Neural progenitor cell (in vitro differentiated cells): ENCODE data around the gene LRRC15. TPM values are rescaled to one million over a fixed set of nuclear protein-coding genes. Genes with fewer than 3 reads are reported as not detected.

Experiments used
- DNase-seq: peaks from one replicate; pipeline ENCODE4 v3.0.0-alpha.2; 2016; ENCODE audit warnings: low spot score
- H2AFZ ChIP-seq: fragments of 200-600 bp; sonication (generic); replicated peaks from 2 replicates; pipeline ENCODE4 v1.6.1; 2016; ENCODE audit warnings: antibody characterized with exemption
- H3F3A ChIP-seq: fragments of 200-600 bp; sonication (generic); 2 replicates; pipeline ENCODE4 v1.6.1; 2016; ENCODE audit warnings: antibody characterized with exemption, low read depth
- H3K27ac ChIP-seq: fragments of 200-600 bp; sonication (generic); 2 replicates; pipeline ENCODE4 v1.5.1; 2016; ENCODE audit warnings: mild to moderate bottlenecking
- H3K27me3 ChIP-seq: fragments of 200-600 bp; sonication (generic); 2 replicates; pipeline ENCODE4 v1.6.1; 2016; ENCODE audit warnings: mild to moderate bottlenecking, moderate library complexity
- H3K36me3 ChIP-seq: fragments of 200-600 bp; sonication (generic); 2 replicates; pipeline ENCODE4 v1.5.1; 2016
- H3K4me1 ChIP-seq: fragments of 200-600 bp; sonication (generic); 2 replicates; pipeline ENCODE4 v1.6.1; 2016; ENCODE audit warnings: mixed run types
- H3K4me2 ChIP-seq: fragments of 200-600 bp; sonication (generic); 2 replicates; pipeline ENCODE4 v1.6.1; 2016
- H3K4me3 ChIP-seq: fragments of 200-600 bp; sonication (generic); 2 replicates; pipeline ENCODE4 v1.5.1; 2016
- H3K79me2 ChIP-seq: fragments of 200-600 bp; sonication (generic); 2 replicates; pipeline ENCODE4 v1.6.1; 2016; ENCODE audit warnings: low read depth
- H3K9ac ChIP-seq: fragments of 200-600 bp; sonication (generic); 2 replicates; pipeline ENCODE4 v1.6.1; 2016
- H3K9me3 ChIP-seq: fragments of 200-600 bp; sonication (generic); 2 replicates; pipeline ENCODE4 v1.5.1; 2016; ENCODE audit warnings: low read depth
- H4K20me1 ChIP-seq: fragments of 200-600 bp; sonication (generic); 2 replicates; pipeline ENCODE4 v1.6.1; 2016; ENCODE audit warnings: low read depth
- H3K27ac Mint-ChIP-seq: 3 replicates; pipeline ENCODE4 v1.8.0; 2021; ENCODE audit warnings: mixed read lengths
- H3K27me3 Mint-ChIP-seq: 2 replicates; pipeline ENCODE4 v1.8.0; 2022; ENCODE audit warnings: low read depth, mild to moderate bottlenecking, inconsistent platforms, moderate library complexity, mixed read lengths; ENCODE audit not compliant: insufficient read depth
- H3K36me3 Mint-ChIP-seq: 3 replicates; pipeline ENCODE4 v1.8.0; 2021; ENCODE audit warnings: mixed read lengths
- H3K4me1 Mint-ChIP-seq: 3 replicates; pipeline ENCODE4 v1.8.0; 2021; ENCODE audit warnings: mixed read lengths
- H3K4me3 Mint-ChIP-seq: 3 replicates; pipeline ENCODE4 v1.8.0; 2021; ENCODE audit warnings: mild to moderate bottlenecking, moderate library complexity, mixed read lengths
- H3K9me3 Mint-ChIP-seq: 3 replicates; pipeline ENCODE4 v1.8.0; 2020; ENCODE audit warnings: mixed read lengths
- EZH2 ChIP-seq: fragments of 200-600 bp; sonication (generic); IDR thresholded peaks from 2 replicates; pipeline ENCODE4 v1.6.1; 2017; ENCODE audit warnings: antibody characterized with exemption, mild to moderate bottlenecking, moderate library complexity
- EZH2phosphoT487 ChIP-seq: fragments of 200-600 bp; sonication (generic); IDR thresholded peaks from 2 replicates; pipeline ENCODE4 v1.6.1; 2017; ENCODE audit warnings: antibody characterized with exemption
- total RNA-seq: library from RNA; depleted of rRNA; stranded (reverse); fragments of >200 nt; gene quantifications from 2 replicates; pipeline ENCODE4 v1.2.3, GENCODE V29; 2015; ENCODE audit warnings: low replicate concordance
- TF ChIP-seq, protein P1 (sequence below): fragments of 200-600 bp; sonication (generic); IDR thresholded peaks from 2 replicates; pipeline ENCODE4 v1.5.1; 2017; ENCODE audit warnings: antibody characterized with exemption, mild to moderate bottlenecking

Gene LRRC15
- total RNA-seq, 1 donor from 2014 or later, result not detected

DNA sequence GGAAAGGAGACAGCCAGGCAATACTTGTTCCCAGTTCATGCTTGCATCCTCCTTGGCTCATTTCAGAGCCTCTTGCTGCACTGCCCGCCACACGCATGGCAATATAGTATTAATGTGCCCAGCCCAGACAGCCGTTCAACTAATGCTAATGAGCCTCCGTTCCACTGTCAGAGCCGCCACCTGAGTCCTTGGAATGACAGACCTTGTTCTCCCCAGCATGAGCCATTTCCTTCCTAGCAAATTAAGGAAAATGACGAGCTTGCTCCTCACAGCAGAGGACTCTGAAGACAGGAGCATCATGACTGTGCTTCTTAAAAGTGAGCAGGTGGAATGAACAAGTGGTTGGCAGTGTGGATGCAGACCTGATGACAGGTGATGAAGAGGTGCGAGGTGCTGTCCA, 10.8 kb upstream of the LRRC15 start:
- no peak for DNase-seq
- H3K4me3 Mint-ChIP-seq, result no peak overlapping the region

DNA sequence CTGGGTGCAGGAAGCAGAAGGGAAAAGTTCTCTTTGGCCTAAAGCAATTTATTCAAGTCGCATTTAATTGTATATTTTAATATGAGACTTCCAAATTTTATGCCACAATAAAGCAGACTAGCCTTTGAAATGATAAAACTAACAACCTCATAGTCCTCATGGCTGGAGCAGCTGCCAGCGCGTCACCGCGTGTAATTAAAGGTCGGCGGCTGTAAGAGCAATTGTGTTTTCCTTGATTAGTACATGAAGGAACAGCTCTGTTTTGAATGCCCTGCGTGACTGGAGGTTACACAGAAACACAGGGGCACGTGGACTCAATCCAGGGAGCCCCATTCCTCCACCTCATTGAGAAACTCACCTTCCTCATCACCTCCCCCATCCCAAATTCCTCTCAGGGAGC, 10.1 kb upstream of the LRRC15 start:
- no peak for DNase-seq
- TF ChIP-seq, protein P1, sequence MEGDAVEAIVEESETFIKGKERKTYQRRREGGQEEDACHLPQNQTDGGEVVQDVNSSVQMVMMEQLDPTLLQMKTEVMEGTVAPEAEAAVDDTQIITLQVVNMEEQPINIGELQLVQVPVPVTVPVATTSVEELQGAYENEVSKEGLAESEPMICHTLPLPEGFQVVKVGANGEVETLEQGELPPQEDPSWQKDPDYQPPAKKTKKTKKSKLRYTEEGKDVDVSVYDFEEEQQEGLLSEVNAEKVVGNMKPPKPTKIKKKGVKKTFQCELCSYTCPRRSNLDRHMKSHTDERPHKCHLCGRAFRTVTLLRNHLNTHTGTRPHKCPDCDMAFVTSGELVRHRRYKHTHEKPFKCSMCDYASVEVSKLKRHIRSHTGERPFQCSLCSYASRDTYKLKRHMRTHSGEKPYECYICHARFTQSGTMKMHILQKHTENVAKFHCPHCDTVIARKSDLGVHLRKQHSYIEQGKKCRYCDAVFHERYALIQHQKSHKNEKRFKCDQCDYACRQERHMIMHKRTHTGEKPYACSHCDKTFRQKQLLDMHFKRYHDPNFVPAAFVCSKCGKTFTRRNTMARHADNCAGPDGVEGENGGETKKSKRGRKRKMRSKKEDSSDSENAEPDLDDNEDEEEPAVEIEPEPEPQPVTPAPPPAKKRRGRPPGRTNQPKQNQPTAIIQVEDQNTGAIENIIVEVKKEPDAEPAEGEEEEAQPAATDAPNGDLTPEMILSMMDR, result no peak
- no peak for TF ChIP-seq EZH2phosphoT487
- no peak for TF ChIP-seq EZH2
- Mint-ChIP-seq H3K9me3 (no peaks in the 10 kb centered on the region), H3K27ac (peak overlapping the region; percentile 51), H3K36me3 (no peaks in the 10 kb centered on the region), H3K27me3 (peaks cover 9% of the 10 kb centered on the region), H3K4me1 (peaks cover 59% of the 10 kb centered on the region), H3K4me3 (no peak overlapping the region)
- peaks cover 45% of the 10 kb centered on the region for H3F3A ChIP-seq
- no peaks in the 10 kb centered on the region for H4K20me1 ChIP-seq
- no peak overlapping the region for H2AFZ ChIP-seq
- no peaks in the 10 kb centered on the region for H3K79me2 ChIP-seq
- H3K27ac ChIP-seq, result no peak overlapping the region
- no peak overlapping the region for H3K9ac ChIP-seq
- H3K4me3 ChIP-seq, result no peak overlapping the region
- H3K4me1 ChIP-seq, result peaks cover 64% of the 10 kb centered on the region
- H3K9me3 ChIP-seq, result no peaks in the 10 kb centered on the region
- H3K36me3 ChIP-seq, result no peaks in the 10 kb centered on the region
- no peaks in the 10 kb centered on the region for H3K27me3 ChIP-seq
- no peak overlapping the region for H3K4me2 ChIP-seq

More for the DNA sequence above, 10.8 kb upstream of the LRRC15 start:
- Histone ChIP-seq H2AFZ (no peak overlapping the region), H4K20me1 (no peaks in the 10 kb centered on the region), H3K9ac (no peak overlapping the region), H3K27ac (no peak overlapping the region), H3K79me2 (no peaks in the 10 kb centered on the region), H3K4me1 (peaks cover 61% of the 10 kb centered on the region), H3K4me2 (no peak overlapping the region), H3K4me3 (no peak overlapping the region), H3K27me3 (no peaks in the 10 kb centered on the region), H3F3A (peaks cover 39% of the 10 kb centered on the region), H3K36me3 (no peaks in the 10 kb centered on the region), H3K9me3 (no peaks in the 10 kb centered on the region)
- Mint-ChIP-seq H3K4me1 (peaks cover 53% of the 10 kb centered on the region), H3K27me3 (peaks cover 7% of the 10 kb centered on the region), H3K9me3 (no peaks in the 10 kb centered on the region), H3K36me3 (no peaks in the 10 kb centered on the region), H3K27ac (no peak overlapping the region)
- TF ChIP-seq, protein P1, result no peak

DNA sequence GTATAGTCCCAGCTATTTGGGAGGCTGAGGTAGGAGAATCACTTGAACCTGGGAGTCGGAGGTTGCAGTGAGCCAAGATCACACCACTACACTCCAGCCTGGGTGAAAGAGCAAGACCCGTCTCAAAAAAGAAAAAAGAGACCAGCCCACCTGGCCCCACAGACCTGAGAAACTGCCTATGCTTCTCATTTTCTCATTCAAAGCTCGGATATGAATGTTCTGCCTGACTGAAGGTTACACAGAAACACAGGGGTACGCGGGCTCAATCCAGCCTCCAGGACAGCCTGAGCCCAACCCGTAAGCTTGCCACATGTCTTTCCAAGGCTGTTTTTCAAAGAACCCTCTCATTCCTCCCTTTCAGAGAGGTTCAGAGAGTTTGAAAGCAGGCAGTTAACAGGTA, 9.7 kb upstream of the LRRC15 start:
- H3K9me3 Mint-ChIP-seq, result no peaks in the 10 kb centered on the region
- TF ChIP-seq, protein P1, result no peak
- TF ChIP-seq EZH2phosphoT487 (no peak), EZH2 (no peak)
- DNase-seq, result no peak

More for the DNA sequence above, 9.7 kb upstream of the LRRC15 start:
- Mint-ChIP-seq H3K4me1 (peaks cover 60% of the 10 kb centered on the region), H3K36me3 (no peaks in the 10 kb centered on the region), H3K27me3 (peaks cover 9% of the 10 kb centered on the region), H3K27ac (peak overlapping the region; percentile 78), H3K4me3 (no peak overlapping the region)
- H3K4me3 ChIP-seq, result no peak overlapping the region
- peaks cover 60% of the 10 kb centered on the region for H3K4me1 ChIP-seq
- no peak overlapping the region for H3K4me2 ChIP-seq
- H3K27me3 ChIP-seq, result no peaks in the 10 kb centered on the region
- H3K79me2 ChIP-seq, result no peaks in the 10 kb centered on the region
- no peak overlapping the region for H3K27ac ChIP-seq
- no peaks in the 10 kb centered on the region for H4K20me1 ChIP-seq
- H3K9ac ChIP-seq, result no peak overlapping the region
- no peaks in the 10 kb centered on the region for H3K9me3 ChIP-seq
- no peaks in the 10 kb centered on the region for H3K36me3 ChIP-seq
- H3F3A ChIP-seq, result peaks cover 45% of the 10 kb centered on the region
- no peak overlapping the region for H2AFZ ChIP-seq
